ENCODE data around the gene NUP153.
"Not testable (repeated sequence)": the region's sequence is repeated elsewhere in the genome, so short reads cannot be mapped to it uniquely, and the experiment has no call there.

Gene NUP153

GRCh38 chr6:17714177-17714576 lies 7.5 kb upstream of the NUP153 start:
- DNase-seq (ENCODE audit: low read depth), result no peak

GRCh38 chr6:17712576-17712975 lies 5.9 kb upstream of the NUP153 start:
- DNase-seq (ENCODE audit: low read depth), result no peak

DNA sequence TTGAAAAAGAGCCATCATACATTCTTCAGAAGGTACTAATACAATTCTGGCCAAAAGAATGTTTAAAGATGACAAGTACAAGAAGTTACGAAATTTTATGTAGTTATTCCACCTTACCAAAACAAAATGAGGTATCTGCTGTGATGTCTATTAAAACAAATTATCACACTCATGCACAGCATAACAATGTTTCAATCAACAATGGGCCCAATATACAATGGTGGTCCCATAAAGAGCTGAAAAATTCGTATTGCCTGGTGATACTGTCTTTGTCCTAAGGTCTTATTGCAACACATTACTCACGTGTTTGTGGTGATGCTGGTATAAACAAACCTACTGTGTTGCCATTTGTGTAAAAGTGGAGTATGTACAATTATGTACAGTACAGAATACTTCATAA lies 3.6 kb upstream of the NUP153 start:
- no peak for DNase-seq (ENCODE audit: low read depth)

DNA sequence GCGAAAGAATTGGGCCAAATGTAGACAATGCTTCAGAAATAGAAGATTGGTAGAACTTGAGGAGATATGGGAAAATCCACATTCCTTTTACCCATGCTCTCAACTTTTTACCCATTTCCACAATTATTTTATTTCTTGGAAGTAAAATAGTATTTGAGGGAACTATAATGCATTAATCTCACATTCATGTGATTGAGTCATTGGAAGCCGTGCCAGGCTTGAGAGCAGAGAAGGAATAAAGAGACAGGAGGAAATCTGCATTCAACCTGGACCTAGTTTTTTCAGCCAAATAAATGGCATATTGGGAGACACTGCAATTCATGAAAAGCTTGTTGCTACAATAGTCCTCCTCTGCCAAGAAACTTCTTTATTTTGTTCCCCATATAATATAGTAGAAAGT lies 2.8 kb upstream of the NUP153 start:
- DNase-seq (ENCODE audit: low read depth), result no peak

GRCh38 chr6:17708035-17708434 lies 1.3 kb upstream of the NUP153 start:
- DNase-seq (ENCODE audit: low read depth), result not testable (repeated sequence)

GRCh38 chr6:17707371-17707651 lies 586 bp upstream of the NUP153 start:
- DNase-seq (ENCODE audit: low read depth), result no peak

DNA sequence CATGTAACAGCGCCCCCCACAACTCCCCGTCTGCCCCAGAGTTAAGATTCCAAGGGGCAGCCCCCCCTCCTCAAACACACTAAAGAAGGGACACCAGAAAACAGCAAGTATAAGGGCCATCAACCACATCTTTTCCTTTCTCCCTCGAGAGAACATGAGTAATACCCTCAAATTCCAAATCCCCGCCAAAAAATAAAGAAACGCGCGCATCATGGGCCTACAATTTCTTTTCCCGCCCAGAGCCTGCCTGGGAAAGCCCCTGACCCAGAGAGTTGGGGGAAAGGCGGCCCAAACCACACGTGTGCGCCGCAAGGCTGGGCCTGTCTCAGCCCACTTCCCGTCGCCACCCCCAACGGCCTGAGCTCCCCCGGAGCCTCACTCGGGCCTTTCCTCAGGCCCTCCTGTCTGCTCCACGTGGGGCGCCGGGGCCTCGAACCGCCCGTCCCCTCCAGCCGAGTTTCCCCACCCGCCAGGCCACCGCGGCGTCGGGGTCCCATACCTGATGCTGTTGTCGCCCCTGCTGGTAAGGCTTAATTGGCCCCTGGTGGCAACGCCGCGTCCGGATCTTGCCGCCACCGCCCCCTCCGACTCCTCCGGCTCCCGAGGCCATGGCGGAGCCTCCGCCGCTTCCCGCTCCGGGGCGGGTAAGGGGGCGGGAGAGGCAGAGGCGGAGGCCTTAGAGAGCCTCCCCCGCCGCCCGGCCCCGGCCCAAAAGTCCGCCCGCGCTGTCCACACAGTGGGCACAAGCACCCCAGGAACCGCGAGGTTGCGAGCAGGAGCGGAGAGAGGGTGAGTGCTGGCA lies 746 bp downstream of the NUP153 start:
- DNase-seq (ENCODE audit: low read depth), result peak; percentile 65

DNA sequence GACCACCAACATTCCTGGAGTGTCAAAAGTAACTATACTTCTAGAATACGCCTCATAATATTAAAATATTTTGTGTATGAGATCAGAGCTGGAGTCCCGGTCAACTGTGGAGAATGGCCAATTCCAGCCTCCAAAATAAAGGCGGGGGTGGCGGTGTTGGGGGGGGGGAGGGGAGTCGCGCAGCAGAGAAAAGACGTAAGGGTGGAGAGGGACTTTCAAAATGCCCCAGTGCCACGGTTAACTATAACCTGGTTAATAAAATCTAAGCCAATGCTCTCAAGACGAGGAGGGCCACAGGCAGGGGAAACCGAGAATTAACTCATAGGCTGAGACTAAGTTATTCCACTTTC lies 1.3 kb downstream of the NUP153 start:
- no peak for DNase-seq (ENCODE audit: low read depth)

GRCh38 chr6:17703256-17703694 lies 3.5 kb downstream of the NUP153 start:
- no peak for DNase-seq (ENCODE audit: low read depth)

- no peak for DNase-seq (ENCODE audit: low read depth)
These were observed 6.0 kb downstream of the NUP153 start for GRCh38 chr6:17700421-17701416.

DNA sequence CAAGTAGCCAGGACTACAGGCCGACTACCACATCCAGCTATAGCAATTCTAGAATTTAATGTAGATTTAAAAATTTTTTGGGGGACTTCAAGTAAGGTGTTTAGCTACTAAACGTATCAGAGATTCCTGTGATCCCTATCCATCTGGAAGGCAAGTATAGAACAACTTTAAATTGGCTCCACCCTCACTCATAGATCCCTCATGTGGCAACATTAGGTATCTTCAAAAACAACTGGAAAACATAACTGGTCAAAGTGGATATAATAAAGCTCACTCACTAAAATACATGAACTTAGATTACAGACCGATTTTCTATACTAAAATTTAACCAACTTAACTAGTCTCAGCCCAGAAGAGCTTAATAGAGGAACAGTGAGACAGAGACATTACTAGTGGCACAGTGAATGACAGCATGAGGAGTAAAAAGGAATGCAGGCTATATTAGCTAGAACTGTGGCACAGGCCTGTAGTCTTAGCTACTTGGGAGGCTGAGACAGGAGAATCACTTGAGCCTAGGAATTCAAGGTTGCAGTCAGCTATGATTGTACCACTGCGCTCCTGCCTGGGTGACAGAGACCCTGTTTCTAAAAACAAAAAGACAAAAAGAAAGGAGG lies 14.7 kb downstream of the NUP153 start:
- no peak for DNase-seq (ENCODE audit: low read depth)

DNA sequence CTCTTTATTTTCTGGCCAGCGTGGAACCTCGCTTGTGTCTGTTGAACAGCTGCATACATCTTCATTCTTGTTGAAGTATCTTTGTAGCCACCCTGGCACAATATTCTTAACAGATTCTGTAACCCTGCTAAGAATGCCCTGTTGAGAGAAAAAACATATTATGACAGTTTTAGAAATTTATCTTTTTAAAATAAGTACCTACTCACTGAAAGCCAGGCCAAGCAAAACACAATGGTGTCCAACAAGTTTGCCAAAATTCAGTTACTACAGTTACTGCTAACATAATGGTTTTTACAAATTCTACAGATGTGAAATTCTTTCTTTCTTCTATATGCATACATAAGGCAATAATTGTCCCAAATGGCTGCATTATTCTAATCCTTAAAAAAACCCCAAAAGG lies 18.2 kb downstream of the NUP153 start:
- DNase-seq (ENCODE audit: low read depth), result no peak

DNA sequence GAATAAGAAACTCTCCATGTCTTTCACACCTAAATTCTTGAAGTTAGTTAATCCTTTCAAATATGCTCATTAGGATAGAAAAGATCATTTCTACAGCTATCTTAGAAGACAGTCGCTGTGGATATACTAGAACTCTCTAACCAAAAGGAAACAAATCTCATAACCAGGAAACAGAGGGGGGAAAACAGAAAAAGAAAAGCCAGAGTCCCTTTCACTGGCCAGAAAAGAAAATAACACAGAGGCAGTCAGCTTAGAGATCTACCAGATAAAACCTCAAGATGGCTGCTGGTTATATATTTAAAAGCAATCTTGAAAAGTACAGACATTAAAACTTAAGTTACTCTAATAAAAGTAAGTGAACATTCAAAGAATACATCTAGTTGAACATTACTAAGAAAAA lies 19.6 kb downstream of the NUP153 start:
- no peak for DNase-seq (ENCODE audit: low read depth)

DNA sequence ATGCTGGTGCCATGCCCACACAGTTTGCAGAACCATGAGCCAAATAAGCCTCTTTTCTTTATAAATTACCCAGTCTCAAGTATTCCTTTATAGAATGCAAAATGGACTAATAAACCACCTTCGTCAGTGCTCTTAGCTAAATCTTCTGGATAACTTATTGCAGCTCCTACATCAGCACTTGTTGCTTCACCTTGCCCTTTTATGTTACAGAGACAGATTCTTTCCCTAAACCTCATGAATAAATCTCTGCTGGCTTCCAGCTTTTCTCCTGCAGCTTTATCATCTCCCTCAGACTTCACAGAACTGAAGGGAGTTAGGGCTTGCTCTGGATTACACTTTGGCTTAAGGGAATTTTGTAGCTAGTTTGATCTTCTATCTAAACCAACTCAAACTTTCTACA lies 22.6 kb downstream of the NUP153 start:
- DNase-seq (ENCODE audit: low read depth), result no peak

DNA sequence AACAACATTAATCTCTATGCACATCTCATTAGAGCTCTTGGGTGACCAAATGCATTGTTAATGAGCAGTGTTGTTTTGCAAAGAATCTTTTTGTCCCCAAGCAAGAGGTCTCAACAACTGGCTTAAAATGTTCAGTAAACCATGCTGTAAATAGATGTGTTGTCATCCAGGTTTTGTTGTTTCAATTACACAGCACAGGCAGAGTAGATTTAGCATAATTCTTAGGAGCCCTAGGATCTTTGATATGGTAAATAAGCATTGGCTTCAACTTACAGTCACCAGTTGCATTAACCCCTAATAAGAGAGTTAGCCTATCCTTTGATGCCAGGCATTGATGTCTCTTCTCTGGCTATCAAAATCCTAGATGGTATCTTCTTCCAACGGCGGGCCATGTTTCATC lies 23.3 kb downstream of the NUP153 start:
- DNase-seq (ENCODE audit: low read depth), result no peak

DNA sequence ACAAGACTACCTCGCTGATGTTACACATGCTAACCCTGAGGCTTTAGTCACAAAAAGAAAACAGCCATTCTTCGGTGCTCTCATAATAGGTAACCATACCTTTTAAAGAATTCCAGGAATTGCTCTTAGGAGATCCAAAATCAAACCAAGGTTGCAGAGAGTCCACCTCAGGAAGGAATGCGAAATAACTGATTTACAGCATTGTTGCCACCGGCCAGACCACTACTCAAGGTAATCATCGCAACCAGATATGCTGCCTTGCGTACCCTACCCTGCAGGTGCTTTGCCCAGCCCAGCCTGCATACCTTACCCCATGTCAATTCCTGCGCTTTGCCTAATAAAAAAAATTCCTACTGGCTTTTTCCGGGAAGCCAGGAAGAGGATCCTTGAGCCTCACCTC lies 27.0 kb downstream of the NUP153 start:
- no peak for DNase-seq (ENCODE audit: low read depth)

DNA sequence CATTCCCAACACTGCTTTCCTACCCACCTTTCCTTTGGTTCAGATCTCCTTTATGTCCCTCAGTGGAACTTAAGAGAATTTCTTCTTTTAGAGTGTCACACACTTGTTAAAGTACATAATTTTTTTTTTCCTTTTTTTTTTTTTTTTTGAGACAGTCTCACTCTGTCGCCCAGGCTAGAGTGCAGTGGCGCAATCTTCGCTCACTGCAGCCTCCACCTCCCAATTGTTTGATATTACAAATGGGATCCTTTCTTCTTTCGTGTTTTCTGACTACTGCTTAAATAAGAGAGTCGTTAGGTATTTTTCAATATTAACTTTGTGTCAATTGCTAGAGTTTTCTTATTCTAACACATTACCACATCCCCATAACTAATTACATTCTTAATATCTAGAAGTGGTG lies 29.1 kb downstream of the NUP153 start:
- no peak for DNase-seq (ENCODE audit: low read depth)

DNA sequence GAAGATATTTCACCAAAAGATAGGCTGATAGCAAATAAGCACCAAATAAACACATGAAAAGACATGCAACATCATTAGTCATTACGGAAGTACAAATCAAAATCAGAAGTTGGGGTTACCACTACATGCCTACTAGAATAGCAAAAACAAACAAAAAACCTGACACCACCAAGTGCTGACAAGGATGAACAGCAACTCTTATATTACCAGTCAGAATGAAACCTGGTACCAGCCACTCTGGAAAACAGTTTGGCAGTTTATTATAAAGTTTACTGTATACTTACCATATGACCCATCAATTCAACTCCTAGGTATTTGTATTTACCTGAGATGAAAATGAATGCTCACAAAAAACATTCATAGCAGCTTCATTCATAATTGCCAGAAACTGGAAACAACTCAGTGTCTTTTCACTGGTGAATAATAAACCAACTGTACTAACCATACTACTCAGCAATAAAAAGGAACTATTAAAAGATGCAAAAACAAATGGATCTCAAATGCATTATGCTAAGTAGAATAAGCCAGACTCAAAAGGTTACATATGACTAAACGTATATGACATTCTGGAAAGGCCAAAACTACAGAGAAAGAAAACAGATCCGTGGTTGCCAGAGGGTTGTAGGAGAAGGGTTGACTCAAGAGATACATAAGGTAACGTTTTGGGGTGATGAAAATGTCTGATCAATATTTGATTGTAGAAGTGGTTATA lies 33.0 kb downstream of the NUP153 start:
- no peak for DNase-seq (ENCODE audit: low read depth)

GRCh38 chr6:17672064-17672718 lies 34.5 kb downstream of the NUP153 start:
- DNase-seq (ENCODE audit: low read depth), result no peak

- no peak for DNase-seq (ENCODE audit: low read depth)
These were observed 40.1 kb downstream of the NUP153 start for GRCh38 chr6:17666646-17667045.

DNA sequence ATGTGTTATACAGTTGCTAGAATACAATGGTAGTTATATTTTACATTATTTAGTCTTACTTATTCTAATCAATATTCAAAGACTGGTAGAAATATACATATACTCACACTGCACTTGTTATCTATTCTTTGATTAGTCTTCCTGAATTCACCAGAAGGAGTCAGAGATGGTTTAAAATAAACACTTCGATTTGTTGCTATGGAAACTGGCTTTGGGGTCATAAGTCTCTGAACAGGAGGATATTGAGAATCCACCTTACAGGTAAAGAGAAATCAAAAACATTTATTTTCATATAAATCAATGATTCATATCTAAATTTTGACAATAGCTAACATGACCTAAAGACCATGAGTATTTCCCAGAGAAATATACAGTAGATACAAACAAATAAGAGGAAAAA lies 41.6 kb downstream of the NUP153 start:
- DNase-seq (ENCODE audit: low read depth), result no peak

GRCh38 chr6:17663226-17663625 lies 43.5 kb downstream of the NUP153 start:
- DNase-seq (ENCODE audit: low read depth), result no peak

Data from stimulated activated CD8-positive, alpha-beta memory T cell treated with anti-CD3 and anti-CD28 coated beads, Interleukin-15, amount 100 ng/mL, for 24 hours (primary cell).